Measurements from ENCODE around the gene ARHGEF12.

ARHGEF12 gene

DNA sequence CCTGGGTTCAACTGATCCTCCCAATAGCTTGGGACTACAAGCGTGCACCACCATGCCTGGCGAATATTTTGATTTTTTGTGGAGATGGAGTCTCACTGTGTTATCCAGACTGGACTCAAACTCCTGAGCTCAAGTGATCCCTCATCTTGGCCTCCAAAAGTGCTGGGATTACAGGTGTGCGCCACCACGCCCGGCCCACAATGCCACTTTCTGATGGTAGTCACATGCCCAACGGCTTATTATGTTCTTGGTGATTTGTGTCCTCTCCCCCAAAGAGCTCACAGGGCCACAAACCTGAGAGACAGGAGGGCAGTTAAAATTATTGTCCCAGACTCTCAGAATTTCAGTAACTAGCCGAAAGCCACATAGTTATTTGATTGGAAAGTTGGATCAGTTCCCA, 185.0 kb downstream of the ARHGEF12 start:
- DNase-seq = no peak

DNA sequence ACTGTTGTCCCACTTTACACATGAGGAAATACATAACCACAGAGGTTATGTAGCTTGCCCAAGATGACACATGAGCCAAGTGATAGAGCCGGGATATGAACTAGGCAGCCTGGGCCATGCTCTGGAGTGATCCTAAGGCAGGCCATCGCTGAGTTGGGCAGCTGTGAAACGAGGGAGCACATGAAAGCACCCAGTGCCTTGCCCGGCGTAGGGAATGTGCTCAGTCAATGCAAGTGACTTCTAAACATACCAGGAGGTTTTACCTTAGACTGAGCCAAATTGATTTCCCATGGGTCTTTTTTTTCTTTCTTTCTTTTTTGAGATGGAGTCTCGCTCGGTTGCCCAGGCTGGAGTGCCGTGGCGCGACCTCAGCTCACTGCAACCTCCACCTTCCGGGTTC, 185.8 kb downstream of the ARHGEF12 start:
- no peak for DNase-seq

DNA sequence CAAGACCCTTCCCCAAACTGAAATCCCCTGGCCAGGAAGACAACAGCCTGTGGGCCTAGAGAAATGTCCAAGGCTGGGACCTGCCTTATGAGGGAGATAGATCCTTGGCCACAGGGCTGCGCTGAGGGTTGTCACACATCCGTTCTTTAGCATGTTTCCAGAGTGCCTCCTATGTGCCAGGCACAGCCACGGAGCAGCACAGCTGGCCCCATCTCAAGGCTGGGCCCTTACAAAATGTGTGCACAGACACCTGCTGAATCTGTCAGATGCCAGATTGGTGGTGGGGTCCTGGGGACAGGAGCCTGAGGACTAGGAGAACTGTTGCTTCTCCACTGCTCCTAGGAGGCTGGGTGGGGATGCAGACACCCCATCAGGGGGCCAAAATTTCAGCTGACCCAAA, 186.5 kb downstream of the ARHGEF12 start:
- no peak for DNase-seq

- DNase-seq = no peak
Measured at GRCh38 chr11:120523196-120523595, 187.0 kb downstream of the ARHGEF12 start.

- no peak for DNase-seq
Measured at GRCh38 chr11:120524536-120525085, 188.4 kb downstream of the ARHGEF12 start.

DNA sequence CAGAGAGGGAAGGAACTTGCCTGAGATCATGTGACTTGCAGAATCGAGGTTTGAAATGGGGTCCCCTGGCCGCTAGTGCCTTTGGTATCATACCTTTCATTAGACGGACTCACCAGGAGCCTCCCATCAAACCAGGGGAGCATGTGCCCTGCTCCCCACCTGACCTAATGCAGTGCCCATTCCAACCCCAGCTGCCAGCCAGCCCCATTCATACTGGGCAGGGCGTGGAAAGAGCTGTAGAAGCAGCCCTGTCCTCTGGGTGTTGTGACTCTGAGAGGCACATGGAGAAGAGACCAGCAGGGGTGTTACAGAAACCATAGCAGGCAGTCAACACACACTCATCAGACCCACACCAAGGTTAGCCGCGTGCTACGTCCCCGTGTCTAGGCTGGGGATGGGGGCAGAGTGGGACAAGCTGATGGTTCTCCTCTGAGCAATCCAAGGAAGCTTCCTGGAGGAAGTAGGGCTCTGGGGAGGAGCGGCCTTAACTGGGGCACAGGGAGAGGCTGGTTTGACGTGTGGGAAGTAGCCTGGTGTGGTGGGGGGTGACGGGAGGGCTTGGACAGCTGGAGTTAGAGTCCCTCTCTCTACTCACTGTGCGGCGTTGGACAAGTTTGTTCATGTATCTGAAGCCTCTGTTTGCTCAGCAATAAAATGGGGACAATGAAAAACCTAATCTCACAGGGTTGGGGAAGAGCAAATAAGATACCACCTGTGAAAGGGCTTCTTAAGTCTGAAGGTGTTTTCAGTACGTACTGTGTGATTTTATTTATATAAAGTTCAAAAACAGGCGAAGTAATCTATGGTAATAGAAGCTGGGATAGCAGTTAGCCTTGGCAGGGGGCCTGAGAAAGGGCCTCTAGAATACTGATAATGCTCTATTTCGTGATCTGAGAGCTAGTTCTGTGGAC, 189.3 kb downstream of the ARHGEF12 start:
- DNase-seq = no peak

DNA sequence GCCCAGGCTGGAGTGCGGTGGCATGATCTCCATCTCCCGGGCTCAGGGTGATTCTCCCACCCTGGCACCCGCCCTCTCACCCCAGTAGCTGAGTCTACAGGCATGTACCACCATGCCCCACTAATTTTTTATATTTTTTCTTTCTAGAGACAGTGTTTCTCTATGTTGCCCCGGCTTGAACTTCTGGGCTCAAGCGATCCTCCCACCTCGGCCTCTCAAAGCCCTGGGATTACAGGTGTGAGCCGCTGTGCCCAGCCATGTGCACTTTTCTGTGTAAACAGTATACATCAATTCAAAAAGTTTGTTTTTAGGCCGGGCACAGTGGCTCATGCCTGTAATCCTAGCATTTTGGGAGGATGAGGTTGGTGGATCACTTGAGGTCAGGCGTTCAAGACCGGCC, 190.0 kb downstream of the ARHGEF12 start:
- no peak for DNase-seq

DNA sequence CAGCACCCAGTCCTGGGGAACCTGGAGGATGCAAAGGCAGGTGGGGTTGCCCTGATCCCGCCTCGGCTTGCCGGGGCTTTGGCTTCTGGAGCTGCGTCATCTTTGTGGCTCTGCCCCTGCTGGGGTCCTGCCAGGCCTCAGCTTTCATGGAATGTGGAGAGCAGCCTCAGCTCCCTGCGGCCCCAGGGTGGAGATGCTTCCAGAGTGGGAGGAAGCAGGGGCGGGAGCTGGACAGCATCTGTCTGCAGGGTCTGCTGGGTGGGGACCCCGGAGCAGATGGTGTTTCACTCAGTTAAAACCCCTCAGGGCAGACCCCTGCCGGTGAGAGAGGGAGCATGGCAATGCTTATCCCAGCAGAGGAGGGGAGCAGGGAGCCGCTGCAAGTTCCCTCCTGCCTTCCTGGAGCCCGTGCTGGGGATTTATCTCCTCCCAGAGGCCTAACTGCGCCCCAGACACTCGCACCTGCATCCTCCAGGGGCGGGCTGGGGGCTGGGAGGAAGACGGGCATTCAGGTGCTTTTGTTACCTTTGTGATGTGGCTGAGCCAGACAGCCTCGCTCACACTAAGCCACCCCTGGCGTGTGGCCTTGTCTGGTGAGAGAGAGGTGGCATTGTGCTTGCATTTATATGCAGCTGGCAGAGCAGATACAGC, 191.0 kb downstream of the ARHGEF12 start:
- DNase-seq = no peak

GRCh38 chr11:120528749-120529148, 192.5 kb downstream of the ARHGEF12 start:
- no peak for DNase-seq

DNA sequence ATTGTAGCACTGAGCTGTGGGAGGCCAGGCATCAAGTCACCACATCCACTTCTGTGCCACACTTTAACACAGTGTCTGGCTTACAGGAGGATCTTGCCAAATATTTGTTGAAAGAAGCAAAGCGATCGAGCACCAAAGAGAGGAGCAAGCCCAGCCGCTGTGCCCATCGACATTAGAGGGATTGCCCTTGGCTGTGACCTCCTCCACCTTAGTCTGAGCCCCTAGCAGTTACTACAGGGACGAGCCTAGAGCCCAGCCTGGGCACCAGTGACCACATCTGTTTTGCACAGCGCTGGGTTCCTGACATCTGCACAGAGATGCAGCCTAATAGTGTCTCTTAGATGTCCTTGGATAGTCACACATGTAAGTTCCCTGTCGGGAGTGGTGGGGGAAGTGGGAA, 193.0 kb downstream of the ARHGEF12 start:
- no peak for DNase-seq

GRCh38 chr11:120529911-120530310, 193.7 kb downstream of the ARHGEF12 start:
- DNase-seq = no peak

DNA sequence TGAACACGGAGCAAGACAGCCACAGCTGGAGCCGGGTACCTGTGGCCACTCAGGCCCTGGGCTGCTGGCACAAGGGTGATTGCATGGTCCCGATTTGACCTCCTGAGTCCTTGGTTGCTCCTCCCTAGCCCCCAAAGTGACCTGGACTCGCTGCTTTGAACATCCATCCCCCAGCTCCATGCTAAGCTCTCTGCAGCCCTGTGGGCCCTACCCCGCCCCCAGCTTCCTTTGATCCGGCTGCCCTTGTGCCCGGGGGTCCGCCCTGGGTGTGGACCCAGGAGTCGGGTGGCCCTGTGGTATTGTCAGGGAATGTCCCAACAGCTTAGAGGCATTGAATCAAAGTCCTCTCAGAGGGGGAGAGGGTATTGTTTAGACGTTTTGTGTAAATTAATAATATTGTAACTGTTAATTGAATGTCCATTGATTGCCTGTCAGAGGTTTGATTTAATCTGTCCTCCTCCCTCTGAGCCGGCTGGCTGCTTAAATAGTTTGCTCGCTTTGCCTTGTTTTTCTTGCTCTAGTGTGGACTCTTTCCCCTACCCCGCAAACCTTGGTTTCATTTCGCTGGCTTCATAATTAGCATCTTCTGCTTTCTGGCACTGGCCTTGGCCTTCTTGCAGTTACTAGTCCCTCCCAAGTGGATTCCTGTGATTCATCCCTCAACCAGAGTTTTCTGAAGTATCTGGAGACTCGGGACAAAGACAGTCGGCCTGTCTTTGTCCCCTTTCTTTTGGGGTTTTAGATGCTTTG, 196.0 kb downstream of the ARHGEF12 start:
- no peak for DNase-seq

DNA sequence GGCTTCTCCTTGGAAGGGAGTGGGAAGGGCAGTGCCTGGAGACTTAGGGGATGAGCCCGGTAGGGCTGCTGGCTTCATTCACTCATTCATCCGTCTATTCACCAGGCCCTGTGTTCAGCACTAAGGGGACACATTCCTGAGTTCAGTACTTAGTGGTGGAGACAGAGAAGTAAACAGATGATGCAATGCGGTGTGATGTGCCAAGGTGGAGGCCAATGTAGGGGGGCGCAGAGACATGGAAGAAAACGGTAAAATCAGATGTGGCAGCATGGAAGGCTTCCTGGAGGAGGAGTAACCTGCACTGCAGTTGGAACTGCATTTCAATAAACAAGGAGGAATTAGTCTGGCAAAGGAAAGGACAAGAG, 196.6 kb downstream of the ARHGEF12 start:
- no peak for DNase-seq

- no peak for DNase-seq
Measured at GRCh38 chr11:120536091-120536796, 200.0 kb downstream of the ARHGEF12 start.

DNA sequence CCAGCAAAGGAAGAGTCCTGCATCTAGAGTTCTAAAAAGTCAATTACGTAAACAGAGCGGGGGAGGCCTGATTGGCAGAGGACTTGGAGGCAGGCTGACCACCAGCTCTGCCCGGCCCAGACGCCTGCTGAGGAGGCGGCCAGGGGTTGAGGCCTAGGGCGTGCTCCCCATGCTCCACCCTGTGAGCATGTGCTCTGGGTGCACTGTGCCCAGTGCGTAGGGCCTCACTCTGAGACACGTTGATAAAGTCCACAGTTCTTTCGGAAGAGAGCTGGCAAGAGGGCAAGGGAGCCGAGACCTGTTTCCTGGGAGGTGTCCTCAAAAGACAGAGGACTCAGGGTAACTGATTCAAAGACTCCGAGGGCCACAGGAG, 200.6 kb downstream of the ARHGEF12 start:
- no peak for DNase-seq

GRCh38 chr11:120537996-120538395, 201.8 kb downstream of the ARHGEF12 start:
- DNase-seq = no peak

DNA sequence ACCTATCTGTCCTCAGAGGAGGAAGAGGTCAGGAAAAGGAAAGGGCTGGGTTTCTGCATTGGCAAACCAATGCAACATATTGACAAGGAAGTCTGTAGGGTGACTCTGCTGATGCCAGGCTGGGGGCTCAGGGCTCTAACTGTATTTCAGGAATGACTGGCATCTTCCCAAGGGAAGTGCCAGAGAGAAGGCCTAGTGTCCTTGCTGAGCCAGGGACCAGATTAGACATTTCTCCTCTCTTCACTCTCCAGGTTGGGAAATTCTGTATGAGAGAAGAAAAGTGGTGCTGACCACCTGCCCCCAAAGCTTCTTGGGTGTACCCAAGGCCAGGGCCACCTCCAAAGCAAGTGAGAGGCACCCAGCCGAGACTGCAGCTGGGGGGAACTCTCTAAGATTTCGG, 202.5 kb downstream of the ARHGEF12 start:
- DNase-seq = no peak

All from cortex of kidney (tissue), 1 donor.